Mammary epithelial cell (primary cell): ENCODE measurements around the gene MYLK.

Experiments used
- EZH2 ChIP-seq: IDR thresholded peaks from 2 replicates; pipeline ENCODE4 v1.6.1; 2012; ENCODE audit warnings: low read length, inconsistent platforms, borderline replicate concordance
- TF ChIP-seq, protein P1 (sequence below), 2 donors: IDR thresholded peaks in 1 of 2; conservative IDR thresholded peaks in 1 of 2; 2 replicates each; pipeline ENCODE4 v1.5.1; 2011 to 2012; ENCODE audit warnings: inconsistent platforms in 2 of 2, low read length in 2 of 2, mild to moderate bottlenecking in 2 of 2, control low read depth in 1 of 2, low read depth in 1 of 2; ENCODE audit not compliant: insufficient read depth in 1 of 2; ENCODE audit errors: extremely low read depth in 1 of 2

DNA sequence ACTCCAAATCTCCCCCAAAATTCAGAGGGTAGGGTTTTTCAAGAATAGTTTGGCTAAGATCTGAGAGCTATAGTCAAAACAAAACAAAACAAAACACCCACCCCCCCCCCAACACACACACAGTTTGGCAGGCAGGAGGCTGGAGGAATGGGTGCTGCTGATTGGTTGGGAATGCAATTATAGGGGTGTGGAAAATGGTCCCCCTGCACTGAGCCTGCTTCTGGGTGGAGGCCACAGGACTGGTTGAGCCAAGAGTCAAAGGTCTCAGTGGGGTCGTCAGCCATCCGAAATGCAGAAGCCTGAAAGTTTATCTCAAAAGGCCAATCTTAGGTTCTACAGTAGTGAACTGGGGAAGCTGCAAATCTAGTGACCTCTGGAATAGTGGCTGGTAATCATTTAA is 296.7 kb downstream of the MYLK start:
- TF ChIP-seq, protein P1, sequence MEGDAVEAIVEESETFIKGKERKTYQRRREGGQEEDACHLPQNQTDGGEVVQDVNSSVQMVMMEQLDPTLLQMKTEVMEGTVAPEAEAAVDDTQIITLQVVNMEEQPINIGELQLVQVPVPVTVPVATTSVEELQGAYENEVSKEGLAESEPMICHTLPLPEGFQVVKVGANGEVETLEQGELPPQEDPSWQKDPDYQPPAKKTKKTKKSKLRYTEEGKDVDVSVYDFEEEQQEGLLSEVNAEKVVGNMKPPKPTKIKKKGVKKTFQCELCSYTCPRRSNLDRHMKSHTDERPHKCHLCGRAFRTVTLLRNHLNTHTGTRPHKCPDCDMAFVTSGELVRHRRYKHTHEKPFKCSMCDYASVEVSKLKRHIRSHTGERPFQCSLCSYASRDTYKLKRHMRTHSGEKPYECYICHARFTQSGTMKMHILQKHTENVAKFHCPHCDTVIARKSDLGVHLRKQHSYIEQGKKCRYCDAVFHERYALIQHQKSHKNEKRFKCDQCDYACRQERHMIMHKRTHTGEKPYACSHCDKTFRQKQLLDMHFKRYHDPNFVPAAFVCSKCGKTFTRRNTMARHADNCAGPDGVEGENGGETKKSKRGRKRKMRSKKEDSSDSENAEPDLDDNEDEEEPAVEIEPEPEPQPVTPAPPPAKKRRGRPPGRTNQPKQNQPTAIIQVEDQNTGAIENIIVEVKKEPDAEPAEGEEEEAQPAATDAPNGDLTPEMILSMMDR (conservative IDR thresholded peaks at IDR 0.05 in 1 of 2, IDR thresholded peaks at IDR 0.05 in 1 of 2; ENCODE audit: extremely low read depth in 1 of 2, insufficient read depth in 1 of 2, low read depth in 1 of 2, low read length in 2 of 2), result no peak
- no peak for TF ChIP-seq EZH2
